Effector CD4-positive, alpha-beta T cell (primary cell): ENCODE results near the gene FADS2.
"Not testable (repeated sequence)": the region's sequence is repeated elsewhere in the genome, so short reads cannot be mapped to it uniquely, and the experiment has no call there.

ENCODE experiments used
- DNase-seq: peaks from one replicate; pipeline ENCODE4 v3.0.0-alpha.2; 2020

FADS2 gene

DNA sequence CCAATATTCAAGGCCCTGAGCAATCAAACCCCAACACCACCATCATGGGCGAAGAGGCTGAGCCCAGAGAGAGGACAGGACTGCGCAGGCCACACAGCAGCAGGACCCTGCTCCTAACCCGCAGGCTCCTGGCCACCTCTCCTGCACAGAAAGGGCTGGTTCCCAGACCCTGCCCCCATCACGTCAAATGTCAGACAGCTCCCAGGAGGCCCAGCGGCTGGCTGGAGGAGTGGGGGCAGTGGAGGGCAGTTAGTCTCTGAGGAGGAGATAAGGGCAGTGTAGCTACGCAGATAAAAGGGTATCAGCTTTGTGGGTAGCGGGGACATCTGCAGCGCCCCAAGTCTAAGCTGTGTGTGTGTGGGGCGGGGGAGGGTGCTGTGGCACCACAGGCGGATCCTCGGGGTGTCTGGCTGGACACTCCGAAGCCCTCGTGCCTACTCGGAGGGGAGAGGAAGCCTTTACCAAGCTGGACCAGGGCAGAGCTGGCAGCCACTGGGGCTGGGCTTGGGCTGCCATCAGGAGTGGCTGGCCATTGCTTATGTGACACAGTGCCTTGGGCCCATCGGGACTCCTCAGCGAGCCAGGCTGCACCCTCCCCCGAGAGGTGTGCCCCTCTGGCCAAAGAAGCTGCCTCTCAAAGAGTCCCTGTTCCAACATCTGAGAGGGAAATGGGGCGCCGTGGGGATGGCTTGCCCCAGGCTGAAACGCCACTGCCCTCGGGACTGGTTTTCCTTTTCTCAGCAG is 41.8 kb downstream of the FADS2 start:
- no peak for DNase-seq

DNA sequence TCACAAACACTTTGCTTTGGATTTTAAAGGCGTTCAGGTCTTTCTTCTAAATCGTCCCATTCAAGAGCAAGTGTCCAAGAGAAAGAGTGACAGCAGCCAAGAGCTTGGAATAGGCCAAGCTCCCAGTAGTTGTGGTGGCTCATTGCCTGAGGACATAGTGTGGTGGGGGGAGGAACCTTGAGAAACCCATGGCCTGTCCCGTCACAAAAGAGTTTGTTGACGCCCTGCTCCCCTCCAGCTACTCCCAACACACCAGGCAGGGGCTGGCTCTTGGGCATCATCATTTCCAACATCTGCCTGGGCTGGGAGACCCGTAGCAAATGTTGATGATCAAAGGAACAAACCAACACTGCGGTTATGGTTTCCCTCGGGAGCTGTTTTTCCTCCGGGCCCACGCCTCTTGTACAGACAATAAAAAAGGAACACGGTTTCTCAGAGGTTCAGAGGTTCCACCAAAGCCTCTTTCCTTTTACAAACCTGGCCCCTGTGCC is 42.5 kb downstream of the FADS2 start:
- no peak for DNase-seq

DNA sequence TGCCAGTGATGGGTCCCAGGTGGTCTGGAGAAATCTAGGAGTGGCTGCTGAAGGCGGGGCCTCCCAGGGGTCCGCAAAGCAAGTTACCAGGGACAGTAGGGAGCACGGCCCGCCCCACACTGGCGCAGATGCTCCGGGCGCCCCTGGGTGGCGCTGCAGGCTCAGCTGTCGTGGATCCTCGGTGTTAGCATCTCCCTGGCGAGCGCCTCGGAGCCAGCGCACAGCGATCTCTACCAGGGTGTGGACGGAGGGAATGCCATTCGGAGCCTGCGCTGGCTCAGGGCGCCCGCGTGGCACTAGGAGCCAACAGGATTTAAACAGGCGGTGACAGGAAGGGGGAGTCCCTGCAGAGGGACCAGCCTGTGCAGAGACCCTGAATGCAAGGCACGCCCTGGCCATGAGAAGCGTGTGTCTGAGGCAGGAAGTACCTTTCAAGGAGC is 43.1 kb downstream of the FADS2 start:
- peak; percentile 54 for DNase-seq

DNA sequence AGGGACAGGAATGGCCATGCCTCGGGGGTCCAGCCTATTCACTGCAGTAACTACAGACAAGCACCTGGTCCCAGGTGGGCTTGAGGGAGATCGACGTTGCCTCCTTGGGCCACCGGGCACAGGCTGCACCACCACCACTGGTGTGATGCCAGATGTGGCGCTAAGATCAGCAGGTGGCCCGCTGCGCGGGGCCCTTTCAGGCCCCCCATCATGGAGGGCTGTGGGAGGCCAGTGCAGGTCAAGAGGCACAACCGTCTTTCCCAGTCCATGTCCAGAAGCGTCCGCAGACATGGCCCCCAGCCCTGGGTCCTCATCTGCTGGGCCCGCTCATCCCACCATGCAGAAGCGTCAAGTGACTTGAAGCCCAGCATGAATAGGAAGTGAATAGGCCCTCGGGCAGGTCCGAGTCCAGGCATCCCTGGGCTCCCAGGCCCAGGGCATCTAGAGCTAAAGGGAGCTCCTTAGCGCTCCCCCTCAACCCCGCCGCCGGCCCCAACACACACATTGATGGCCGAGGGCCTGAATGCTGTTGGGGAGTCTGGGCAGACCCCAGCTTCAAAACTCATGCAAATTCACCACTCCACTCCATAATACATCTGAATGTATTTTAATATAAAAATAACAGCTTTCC is 45.0 kb downstream of the FADS2 start:
- no peak for DNase-seq

DNA sequence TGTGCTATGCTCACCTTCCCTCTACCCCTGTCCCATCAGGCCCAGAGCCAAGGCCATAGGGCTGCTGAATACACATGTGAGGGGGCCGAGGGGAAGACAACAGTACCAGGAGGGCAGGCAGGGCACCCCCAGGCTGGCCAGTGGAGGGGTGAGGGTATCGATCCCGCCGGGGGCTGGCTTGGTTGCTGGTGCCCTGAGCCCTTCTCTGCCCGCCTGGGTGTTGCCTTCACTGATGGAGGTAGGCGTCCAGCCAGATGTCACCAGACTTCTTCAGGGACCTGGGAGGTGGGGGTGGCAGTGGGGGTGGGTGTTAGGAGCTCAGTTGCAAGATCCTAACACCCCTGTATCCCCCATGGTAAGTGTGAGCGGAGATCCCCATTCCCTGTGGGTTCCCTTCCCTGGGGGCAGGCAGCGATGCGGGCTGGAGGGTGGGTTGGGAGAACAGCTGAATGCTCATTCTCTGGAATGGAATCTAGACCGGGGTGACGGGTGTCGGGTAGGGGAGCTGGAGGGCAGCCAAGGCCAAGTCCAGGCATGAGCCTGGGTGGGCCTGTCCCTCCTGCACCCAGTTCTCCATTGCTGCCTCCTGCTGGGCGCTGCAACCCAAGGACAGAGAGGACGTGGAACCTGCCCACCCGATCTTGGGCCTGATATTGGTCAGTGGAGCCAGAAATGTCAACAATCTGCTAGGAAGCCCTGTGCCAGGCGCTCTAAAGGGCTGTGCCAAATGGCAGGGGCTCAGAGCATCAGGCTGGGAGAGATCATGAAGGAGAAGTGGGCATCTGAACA is 45.7 kb downstream of the FADS2 start:
- DNase-seq, result no peak

DNA sequence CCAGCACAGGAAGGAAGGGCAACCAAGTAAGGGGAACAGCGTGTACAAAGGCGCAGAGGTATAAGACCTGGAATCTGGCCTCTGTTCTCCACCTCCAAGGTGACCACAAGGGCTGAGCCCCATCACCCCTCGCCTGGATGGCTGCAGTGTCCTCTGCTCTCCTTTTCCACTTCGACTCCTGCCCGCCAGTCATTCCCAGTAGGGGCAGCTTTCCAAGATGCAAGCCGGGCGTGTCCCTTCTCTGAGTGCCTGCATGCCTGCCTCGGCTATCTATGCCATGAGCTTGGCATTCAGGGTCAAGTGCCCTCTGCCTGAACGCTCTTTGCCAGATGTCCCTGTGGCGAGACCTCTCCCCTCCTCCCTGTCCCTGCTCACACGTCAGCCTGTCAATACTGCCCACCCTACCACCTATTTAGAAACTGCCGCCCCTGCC is 46.3 kb downstream of the FADS2 start:
- DNase-seq, result no peak

DNA sequence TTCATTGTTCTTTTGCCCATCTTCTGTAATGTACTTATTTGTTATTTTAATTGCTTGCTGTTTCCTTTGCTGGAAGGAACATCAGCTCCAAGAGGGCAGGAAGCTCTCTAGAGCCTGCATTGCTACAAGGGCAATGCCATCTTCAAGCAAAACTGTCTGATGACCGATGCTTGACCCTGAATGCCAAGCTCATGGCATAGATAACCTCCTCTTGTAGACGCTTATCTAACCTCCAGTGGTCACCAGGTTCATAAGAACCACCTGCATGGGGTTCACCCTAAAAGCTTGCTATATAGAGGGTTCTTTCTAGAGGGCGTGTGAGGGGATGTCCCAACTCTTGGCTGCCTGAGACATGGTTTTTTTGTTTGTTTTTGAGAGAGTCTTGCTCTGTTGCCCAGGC is 46.8 kb downstream of the FADS2 start:
- DNase-seq, result no peak

DNA sequence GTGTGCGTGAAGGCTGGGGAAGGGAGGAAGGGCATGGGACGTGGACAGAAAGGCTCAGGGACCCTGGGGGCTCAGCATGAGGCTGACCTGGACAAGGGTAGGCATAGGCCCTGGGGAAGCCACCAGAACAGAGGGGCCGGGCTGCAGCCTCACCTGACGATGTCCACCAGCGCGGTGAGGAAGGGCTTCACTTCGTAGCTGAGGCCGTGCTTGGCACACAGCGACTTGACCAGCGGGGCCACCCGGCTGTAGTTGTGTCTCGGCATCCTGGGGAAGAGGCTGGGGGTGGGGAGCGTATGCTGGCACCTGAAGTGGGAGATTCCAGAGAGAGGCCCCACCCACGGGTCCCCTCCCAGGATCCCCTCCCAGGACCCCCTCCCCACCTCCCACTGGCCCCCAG is 47.6 kb downstream of the FADS2 start:
- no peak for DNase-seq

DNA sequence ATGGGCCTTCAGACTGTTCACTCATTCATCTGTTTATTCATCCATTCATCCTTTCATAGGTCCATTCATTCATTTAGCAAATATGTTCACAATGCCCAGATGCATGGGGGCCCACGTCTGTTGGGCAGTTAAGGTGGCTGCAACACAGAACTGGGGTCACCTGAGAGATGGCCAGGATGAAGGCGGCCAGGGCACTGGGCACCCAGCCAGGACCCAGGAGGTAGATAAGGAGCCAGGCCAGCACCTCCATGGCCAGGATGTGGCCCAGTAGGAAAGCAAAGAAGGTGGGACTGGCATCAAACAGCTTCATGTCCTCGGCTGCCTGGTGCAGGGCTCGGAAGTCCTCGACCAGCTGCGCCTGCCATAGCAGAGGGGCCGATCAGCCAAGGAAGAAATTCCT is 51.1 kb downstream of the FADS2 start:
- no peak for DNase-seq

DNA sequence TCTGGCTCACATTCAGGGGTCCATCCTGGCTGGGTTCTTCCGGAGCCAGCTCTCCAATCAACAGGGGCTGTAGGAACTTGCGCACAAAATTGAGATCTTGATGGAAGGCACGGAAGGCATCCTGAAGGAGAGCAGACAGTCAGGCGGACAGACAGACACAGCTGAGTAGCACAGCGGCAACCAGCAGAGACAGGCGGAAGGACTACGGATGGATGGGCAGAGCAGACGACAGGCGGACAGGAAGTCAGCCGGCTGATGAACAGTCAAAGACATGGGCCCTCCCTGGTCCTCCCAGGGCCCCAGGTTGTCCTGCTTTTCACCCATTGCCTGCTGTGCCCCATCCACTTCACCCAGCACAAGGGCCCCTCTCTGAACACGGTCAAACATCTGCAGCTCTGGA is 51.9 kb downstream of the FADS2 start:
- no peak for DNase-seq

DNA sequence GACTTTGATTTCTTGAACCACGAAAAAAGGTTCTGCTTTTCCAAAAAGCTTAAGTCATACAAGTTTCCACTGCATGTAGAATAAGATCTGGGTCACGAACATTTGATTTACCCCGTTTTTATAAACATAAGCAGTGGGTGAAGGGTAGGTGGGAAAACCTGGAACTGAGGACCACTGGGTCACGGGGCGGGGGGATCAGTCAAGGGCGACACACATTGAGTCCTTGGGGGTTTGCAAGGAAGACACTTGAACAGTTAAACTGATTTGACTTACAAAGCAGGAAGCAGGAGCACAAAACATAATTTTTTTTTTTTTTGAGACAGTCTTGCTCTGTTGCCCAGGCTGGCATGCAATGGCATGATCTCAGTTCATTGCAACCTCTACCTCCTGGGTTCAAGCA is 52.4 kb downstream of the FADS2 start:
- DNase-seq, result no peak

DNA sequence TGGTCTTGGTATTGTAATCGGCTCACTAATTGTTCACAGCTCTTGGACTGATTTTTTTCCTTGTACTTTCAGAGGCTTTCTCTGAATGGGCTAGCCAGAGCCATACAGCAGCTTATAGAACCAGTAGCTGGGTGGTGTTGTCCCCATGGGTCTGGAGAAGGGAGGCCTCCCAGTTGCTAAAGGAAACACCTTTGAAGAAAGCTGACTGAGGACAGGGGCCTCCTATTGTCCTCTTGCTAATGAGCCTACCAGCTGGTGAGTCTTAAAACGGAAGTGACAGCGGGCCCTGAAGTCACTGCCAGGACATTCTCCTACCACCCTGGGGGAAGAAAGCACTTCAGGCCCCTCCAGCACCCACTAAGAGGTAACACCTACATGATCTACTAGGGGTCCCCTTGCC is 53.3 kb downstream of the FADS2 start:
- DNase-seq, result no peak

DNA sequence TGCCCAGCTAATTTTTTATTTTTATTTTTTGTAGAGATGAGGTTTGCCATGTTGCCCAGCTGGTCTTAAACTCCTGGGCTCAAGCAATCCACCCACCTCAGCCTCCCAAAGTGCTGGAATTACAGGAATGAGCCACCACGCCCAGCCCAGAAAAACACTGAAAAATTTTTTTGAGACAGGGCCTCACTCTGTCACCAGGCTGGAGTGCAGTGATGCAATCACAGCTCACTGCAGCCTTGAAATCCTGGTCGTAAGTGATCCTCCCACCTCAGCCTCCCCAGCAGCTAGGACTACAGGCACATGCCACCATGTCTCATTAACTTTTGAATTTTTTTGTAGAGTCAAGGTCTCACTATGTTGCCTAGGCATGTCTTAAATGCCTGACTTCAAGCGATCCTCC is 54.2 kb downstream of the FADS2 start:
- not testable (repeated sequence) for DNase-seq

DNA sequence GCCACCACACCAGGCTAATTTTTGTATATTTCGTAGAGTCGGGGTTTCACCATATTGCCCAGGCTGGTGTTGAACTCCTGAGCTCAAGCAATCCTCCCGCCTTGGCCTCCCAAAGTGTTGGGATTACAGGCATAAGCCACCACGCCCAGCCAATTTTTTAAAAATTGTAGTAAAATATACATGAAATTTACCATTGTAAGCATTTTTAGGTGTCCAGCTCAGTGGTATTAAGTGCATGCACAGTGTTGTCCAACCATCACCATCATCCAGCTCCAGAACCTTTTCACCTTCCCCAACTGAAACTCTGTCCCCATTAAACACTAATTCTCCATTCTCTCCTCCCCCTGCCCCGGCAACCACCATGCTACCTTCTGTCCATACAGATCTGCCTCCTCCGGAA is 54.8 kb downstream of the FADS2 start:
- no peak for DNase-seq

DNA sequence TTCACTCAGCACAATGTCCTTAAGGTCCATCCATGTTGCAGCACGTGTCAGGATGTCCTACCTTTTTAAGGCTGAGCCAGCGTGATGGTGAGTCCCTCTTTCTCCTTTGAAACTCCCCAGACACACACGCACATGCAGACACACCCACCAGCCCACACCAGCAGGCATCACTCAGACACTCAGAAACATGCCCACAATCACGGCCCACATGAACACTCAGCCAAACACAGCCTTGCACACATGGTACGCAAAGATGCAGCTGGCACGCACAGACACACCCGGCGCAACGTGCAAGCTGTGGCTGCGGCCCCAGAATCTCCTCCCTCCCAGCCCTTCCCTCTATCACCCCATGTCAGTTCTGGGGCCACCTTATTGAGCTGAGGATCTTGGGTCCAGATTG is 55.2 kb downstream of the FADS2 start:
- DNase-seq, result no peak

DNA sequence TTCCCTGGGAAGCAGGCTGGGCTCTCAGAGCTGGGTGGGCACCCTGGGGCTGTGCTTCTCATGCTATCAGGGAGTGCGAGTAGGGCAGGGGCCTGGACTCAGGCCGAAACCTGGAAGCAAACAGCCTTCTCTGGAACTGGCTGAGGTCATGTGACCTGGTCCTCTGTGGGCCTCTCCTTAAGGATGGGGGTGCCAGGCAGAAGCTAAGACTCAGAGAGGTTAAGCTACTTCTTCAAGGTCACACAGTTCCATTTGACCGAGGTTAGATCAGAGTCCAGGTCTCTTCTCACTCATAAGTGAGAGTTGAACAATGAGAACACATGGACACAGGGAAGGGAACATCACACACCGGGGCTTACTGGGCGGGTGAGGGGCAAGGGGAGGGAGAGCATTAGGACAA is 55.8 kb downstream of the FADS2 start:
- DNase-seq, result no peak

DNA sequence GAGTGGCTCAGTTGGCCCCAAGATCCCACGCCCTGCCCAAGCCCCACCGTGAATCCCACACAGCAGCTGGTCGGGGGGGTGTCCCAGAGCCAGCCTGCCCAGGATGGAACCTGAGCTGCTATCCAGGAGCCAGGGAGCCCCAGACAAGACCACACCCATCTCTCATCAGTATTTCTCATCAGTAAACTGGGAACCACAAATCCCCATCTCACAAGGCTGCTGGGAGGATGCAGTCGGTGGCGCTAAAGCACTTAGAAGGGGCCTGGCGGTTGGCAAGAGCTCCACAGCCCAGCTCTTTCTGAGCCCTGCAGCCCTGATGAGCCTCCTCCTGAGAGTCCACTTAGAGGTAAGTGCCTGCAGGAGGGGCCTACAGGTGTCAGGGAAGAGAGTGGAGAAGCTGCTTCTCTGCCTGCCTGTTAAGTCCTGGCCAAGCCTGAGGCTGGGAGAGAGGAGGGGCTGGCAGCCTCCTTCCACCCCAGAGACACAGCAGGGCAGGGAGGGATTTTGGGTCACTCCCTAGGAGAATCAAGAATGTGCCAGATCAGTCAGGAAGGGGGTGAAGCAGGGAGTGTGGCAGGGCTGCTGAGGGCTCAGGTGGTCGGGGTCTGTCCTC is 57.2 kb downstream of the FADS2 start:
- no peak for DNase-seq

DNA sequence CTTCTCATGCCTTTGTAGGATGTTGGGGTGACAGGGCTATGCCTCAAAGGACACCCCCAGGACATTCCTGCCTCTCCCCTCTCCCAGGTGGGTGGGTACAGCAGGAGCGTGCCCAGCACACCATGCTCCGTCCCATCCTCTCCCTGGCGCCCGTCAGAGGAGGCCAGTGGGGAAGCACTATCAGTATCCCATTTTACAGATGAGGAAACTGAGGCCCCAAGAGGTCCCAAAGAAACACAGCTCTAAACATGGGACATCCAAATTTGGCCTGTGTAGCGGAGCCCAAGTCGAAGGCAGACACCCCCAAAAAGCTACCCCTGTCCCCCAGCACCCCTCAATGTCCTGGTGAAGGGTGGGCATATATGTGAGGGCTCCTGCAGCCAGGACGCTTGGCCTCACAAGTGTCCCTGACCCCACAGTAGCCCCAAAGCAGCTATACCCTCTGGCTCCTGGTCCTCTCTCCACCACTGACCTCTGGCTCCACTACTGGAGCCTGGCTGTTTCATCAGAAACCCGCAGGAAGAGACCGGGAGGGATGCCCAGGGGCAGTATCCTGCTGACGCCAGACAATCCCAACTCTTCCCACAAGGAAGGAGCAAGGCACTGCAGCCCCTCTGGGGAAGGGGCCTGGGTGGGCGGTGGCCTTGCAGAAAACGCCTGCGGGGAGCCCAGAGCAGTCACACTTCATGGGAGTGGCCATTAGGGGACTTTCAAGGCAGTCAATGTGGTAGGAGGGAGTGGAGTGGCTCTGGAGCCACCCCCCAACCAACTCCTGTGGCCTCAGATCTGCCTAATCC is 57.9 kb downstream of the FADS2 start:
- DNase-seq, result no peak

DNA sequence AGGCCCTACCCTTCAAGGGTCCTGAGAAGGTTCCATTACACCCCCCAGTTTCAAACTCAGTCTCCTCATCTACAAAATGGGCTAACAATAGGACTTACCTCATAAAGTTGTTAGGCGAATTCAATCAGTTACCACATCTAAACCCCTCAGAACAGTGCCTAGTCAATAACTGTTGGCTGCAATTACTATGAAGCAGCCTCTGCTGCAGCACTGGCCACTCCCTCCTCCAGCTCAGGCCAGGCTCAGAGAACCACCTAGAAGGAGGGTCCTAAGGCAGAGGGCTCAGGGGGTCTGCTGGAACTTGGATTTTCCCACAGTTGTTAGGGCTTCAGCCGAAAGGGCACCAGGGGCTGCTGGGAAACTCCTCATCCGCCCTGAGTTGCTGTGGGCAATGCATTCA is 58.5 kb downstream of the FADS2 start:
- DNase-seq, result no peak

DNA sequence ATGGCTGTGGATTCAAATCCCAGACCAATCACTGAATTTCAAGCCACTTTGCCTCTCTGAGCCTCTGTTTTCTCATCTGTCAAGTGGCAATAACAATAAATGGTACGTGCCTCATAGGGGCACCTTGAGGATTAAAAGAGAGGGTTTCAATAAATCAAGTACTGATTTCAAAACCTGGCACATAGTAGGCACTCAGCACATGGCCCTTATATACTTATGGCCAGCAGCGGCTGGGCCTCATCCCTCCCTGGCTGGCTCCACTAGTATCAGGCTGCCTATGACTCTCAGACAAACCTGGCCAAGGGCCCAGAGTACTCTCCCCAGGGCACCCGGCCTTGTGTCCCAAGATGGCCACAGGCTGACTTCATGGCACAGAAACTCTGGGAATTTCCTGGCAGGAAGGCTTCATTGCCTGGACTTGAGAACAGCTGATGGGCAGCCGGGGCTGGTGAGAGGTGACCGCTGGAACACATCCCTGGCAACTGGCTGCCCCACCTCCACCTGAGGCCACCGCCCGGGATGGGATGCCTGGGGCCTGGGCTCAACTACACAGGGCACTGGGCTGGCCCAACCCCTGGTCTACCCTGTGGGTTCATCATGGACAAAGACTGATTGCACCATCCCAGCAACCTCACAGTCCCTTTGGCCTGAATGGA is 59.9 kb downstream of the FADS2 start:
- no peak for DNase-seq

DNA sequence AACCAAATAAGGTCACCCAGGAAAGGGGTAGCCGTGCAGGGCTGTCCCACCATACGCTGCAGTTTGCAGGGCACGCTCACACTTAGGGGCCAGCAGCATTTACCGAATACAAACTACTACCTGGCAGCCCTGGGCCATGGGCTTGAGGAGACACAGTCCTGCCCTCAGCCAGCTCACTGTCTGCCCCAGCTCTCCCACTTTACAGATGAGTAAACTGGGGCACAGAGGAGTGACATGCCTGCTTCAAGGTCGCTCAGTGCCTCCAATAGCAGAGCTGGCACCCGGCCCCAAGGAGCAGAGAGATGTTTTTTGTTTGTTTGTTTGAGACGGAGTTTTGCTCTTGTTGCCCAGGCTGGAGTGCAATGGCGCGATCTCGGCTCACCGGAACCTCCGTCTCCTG is 60.5 kb downstream of the FADS2 start:
- DNase-seq, result no peak

DNA sequence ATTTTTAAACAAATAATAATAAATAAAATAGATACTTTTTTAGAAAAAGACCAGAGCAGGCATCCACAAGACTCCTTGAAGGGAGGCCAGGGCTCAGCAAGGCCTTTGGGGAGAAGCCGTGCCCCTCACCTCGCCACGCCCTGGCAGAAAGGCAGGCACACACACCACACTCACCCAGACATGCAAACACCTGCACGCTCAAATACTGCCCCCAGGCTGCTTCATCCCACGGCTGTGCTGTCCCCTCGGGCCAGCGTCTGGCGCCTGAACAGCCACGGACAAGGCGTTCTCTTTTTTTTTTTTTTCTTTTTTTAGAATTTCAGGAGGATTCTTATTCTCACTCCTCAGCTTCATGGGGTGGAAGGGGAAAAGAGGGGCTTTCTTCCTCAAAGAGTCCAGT is 61.7 kb downstream of the FADS2 start:
- DNase-seq, result no peak
